Astrocyte of the hippocampus (primary cell): ENCODE measurements around the gene FASN.
A peak's percentile ranks its signal among the peaks of the same experiment; 100 is the strongest.

Experiments used
- DNase-seq: peaks from one replicate; pipeline ENCODE4 v3.0.0; 2011; ENCODE audit warnings: low read depth, low spot score

Gene FASN

DNA sequence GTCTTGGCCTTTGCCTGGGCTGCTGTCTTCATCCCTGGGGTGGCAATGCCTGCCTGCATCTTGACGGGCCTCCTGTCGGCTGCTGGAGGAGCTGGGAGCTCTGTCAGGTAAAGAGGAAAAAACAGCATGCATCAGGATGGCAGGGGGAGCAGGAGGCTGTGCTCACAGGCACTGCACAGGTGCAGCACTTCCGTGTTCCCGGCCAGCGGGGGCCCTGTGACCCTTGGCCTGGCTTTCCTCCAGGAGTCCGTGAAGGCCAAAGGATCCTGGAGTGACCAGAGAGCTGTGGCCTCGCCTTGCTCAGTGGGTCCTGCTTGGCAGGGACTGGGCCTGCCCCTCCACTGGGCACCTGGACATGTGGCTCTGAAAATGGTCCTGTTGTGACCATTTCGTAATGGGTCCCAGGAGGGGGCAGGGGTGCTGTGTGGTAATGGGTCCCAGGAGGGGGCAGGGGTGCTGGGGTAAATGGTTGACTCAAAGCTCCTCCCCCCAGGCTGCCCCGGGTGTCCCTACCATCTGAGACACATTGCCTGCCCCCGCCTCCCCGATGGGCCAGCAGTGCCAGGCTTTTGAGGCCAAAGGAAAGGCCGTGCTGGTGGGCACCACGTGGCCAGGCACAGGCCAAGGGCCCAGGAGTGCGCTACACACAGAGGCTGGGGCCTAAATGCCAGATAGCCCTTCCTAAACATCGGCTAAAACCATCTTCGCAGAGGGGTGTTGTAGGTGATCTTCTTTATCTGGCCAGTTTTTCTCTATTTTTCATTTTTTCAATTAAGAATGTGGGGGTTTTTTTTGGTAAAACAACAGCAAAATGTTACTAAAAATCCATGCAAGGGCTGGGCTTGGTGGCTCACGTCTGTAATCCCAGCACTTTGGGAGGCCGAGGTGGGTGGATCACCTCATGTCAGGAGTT, 4.0 kb upstream of the FASN start:
- DNase-seq, result no peak

DNA sequence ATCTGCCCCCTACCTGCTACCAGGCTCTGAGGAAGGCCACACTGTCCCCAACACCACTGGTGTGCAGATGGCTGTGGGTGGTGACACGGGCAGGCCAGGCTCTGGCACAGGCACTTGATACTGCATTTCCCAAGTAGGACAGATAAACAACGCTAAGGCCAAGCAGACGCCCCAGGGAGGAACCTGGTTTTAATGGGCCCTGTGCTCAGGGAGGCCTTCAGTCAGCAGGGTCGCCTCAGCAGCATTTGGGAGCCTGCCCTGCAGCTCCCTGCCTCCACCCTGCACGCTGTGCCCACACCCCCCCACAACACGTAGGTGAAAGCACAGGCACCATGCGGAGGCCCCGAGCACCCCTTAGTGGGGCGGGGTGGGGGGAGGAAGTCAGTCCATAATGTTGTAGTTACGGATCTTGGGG, 3.3 kb upstream of the FASN start:
- no peak for DNase-seq

DNA sequence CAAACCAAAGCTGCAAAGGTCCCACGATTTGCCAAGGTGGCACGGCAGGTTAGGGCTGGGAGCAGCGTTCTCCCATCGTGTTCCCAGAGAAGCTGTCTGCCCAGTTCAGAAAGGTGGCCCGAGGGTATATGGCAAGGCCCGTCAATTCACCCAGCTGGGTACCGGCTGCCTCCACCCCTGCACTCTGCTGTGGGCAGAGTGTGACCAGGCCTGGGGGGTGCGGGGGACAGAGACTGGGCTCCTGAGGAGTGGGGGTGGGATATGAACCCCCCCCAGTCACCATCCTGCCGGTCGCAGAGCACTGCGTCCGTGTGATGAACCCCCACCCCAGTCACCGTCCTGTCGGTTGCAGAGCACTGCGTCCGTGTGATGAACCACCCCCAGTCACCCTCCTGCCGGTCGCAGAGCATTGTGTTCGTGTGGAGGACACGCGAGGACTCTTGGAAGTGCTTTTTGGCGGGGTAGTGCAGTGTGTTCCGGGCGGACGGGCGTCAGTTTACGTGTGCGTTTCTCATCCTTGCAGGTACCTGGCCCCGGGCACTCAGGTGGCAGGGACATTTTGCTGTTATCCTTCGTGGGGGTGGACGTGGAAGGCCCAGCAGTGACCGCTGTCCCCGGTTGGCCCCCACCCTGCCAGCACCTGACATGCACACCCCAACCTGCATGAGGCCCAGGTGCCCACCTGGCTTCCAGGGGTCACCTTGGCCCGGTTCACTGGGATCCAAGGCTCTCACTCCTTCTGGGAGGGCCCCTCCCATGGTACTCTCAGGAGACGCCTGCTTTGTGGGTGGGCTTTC, 2.7 kb upstream of the FASN start:
- DNase-seq, result no peak

DNA sequence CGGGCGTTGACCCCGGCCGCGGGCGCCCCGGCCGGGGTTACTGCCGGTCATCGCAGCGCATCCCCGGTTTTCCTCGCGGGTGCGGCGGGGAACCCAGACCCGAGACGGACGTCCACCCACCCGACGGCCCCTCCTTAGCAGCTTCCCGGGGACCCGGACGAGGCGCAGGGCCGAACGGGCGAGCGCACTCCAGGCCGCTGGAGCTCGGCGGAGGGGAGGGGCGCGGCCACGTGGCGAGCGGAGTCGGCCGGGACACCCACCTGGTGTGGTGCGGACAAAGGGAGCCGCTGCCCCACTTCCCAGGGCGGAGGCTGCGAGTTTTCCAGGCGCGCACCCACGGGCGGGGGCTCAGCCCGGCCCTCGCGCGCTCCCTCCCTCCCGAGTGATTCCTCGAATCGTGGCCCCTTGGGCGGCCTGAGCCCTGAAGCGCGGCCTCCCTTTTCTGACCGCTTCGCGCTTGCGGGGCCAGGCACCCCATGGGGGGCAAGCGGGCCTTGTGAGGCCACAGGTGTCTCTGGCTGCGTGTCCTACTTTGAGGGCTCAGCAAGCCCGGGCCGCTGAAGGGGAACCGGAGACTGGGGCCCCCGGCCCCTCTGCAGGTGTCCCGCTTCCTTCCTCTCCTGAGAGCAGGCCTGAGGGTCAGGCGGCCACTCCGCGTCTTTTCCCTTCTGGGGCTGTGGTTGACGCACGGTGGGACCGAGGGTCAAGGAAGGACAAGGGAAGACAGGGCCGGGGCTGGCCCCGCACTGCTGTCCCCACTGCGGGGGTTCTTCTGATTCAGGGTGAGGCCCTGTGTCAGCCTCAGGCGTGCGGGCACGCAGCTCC, 1.1 kb upstream of the FASN start:
- no peak for DNase-seq

DNA sequence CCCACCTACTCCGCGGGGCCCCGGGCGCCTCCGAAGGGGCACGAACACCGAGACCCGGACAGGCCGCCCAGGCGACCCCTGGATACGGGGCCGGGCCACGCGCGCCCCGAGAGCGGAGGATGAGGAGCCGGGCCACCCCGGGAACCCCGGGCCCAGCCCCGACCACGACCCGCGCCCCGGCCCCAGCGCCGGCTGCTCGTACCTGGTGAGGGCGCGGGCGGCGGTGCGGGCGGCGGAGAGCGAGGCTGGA, 192 bp downstream of the FASN start:
- DNase-seq, result no peak

DNA sequence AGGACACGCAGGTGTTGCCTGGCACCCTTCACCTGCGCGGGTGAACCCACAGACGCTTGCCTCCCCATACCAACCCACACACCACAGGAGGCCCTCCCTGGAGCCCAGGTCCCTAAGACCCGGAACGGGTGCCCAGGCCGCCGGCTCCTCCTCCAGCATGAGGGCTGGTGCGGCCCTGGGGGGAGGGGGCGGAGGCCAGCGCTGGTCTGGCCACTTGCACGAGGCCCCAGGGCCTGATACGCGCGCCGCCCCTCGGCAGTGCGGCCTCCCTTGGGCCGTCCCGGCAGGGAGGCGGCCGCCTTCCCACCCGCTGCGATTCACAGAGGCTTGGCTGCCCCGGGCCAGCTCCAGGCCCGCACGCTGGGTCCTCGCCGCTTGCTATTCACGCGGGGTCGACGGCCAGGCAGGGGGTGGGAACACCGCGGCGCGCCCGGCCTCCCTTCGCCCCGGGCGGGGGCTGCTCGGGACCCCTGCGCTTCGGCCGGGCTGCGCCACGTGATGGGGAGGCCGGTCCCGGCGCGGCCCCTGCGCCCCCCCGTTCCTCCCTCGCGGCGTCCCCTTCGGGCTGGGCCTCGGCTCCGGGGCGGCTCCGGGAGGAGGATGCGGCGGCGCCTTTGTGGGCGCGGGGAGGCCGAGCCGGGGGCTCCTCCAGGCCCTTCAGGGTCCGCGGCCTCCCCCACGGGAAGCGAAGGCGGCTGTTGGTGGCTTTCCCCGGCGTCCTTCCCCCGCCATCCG, 685 bp downstream of the FASN start:
- peak; percentile 80 for DNase-seq

DNA sequence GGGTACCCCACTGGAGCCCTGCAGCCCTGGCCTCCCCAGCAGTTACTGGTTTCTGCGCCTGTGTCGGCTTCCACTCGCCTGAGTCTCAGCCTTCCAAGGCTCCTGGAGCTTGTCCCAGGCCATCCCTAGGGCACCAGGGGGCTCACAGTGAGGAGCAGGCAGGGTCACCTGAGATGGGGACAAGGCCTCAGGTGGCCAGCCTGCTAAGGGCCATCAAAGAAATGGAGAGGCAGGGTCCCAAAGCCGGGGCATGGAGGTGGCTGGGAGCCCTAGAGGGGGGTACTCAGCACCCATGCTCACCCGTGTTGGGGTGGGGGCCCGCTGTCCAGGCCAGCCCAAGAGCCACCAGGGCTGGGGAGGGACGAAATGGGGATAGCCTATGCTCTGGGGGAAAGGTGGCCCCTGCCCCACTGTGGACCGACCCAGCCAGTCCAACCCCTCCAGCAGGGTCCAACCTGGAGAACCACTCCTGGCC, 1.3 kb downstream of the FASN start:
- DNase-seq, result no peak

DNA sequence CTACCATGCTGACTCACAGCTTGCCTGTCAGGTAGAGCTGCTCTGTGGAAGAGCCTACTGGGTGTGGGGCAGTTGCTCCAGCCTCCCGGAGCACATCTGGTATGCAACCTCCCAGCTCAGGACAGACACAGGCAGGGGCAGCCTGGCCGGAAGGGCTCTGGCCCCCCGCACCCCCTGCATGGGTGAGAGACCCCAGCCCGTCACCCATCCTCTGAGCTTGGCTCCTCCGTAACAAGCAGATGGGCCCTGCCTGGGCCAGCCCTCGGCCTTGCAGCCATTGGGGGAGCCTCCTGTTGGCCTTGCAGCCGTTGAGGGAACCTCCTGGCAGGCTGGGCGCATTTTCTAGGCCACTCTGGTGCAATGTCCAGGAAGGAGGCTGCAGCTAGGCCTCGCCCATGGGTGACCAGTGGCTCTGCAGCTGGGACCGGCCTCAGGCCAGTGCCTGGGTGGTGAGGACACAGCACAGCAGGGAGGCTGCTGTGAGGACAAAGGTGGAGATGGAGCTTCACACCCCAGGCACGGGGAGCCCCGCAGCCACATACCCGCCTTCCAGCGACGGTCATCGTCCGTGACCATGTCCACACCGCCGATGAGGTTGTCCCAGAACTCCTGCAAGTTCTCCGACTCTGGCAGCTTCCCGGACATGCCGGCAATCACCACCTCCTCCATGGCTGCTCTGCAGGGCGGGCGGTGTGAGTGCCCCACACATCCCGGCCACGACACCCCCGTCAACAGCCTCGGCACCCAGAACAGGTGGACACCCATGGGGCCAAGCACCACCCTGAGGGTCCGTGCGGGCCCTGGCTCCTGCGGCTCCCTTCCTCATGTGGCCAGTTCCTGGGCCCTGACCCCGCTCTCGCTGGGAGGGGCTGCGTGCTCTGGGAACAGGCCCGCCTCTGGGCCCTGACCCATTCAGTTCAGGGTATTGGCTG, 2.0 kb downstream of the FASN start:
- DNase-seq, result no peak

DNA sequence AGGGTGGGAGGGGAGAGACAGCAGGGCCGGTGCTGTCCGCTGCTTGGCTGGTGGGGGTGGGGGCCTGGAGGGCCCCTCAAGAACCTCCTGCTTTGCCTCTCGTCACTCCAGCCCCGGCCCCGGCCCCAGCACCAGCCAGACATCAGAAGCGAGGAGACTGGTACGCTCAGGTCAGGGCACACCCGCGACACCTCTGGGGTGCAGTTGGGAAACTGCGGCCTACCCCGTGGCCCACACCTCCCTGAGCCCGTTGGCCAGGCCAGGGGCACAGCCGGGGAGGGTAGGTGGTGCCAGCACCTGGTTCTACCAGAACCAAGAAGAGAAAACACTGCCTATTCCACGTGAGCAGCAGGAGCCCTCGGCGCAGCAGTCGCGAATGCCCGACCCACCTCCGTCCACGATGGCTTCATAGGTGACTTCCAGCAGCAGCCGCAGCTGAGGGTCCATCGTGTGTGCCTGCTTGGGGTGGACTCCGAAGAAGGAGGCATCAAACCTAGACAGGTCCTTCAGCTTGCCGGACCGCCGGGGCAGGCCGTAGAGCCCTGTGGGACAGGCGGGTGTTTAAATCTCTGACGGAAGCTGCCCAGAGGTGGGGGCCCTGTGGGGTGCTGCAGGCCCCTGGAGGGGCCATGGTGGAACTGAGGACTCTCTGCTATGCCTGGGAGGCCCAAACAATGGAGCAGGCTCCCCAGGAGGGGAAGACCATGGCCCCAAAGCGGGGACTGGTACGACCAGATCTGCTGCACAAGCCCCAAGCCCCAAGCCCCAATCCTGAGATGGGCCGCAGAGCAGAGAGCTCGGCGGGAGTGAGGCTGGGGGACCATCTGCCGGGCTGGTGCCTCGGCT, 2.9 kb downstream of the FASN start:
- DNase-seq, result no peak

DNA sequence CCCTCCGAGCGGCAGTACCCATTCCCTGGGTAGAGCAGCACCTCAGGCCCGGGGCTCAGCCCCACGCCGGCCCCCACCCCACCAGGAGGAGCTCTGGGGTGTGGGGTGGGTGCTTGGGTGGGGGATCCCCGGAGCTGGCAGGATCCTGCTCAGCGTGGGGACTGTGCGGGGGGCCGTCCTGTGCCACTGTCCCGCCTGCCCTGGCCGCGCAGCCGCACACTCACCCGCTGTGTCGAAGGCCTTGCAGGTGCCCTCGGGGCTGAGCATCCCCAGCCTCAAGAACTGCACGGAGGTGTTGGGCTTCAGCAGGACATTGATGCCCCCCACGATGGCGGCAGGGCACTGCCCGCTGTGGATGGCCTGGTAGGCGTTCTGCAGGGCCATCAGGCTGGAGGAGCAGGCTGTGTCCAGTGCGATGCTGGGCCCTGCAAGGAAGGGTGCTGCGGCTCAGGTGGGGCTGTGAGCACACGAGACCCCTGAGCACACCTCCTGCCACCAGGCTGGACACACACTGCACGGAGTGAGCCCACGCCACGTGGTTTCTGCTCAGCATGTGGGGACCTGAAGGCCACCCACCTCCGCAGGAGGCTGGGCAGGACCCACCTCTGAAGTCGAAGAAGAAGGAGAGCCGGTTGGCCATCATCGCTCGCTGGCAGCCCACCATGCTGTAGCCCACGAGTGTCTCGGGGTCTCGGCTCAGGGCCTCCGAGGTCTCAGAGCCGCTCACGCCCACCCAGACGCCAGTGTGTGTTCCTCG, 4.9 kb downstream of the FASN start:
- no peak for DNase-seq

DNA sequence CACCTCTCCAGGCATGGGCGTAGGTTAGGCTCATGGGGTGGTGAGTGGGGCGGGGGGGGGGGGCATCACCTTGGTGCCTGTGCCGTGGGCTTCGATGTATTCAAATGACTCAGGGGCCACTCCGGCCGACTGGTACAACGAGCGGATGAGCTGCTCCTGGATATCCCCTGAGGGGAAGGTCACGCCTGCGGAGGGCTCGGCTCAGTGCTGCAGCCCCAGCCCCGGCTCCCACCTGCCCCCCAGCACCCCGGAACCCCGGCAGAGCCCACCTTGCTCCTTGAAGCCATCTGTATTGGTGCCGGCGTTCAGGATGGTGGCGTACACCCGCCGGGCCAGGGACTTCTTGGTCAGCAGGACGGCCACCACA, 5.4 kb downstream of the FASN start:
- DNase-seq, result no peak

DNA sequence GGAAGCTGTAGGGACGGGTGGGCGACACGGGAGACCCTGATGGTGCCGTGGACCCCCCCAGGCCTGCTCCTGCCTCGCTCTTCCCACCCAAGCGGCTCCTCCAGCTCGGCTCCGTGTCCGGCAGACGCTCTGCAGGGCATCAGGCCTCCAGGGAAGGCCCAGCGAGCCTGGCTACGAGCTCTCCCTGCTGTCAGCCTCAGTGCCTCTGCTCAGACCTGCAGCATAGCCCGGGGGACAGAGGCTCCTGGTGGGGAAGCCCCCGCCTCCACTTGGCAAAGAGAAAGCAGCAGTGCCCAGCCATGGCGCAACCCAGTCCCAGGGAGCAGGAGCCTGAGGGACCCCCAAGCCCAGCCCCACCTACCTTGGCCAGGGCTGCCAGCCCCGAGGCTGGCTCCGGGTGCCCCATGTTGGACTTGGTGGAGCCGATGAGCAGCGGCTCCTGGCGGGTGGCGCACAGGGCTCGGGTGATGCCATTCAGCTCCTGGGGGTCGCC, 5.9 kb downstream of the FASN start:
- no peak for DNase-seq

DNA sequence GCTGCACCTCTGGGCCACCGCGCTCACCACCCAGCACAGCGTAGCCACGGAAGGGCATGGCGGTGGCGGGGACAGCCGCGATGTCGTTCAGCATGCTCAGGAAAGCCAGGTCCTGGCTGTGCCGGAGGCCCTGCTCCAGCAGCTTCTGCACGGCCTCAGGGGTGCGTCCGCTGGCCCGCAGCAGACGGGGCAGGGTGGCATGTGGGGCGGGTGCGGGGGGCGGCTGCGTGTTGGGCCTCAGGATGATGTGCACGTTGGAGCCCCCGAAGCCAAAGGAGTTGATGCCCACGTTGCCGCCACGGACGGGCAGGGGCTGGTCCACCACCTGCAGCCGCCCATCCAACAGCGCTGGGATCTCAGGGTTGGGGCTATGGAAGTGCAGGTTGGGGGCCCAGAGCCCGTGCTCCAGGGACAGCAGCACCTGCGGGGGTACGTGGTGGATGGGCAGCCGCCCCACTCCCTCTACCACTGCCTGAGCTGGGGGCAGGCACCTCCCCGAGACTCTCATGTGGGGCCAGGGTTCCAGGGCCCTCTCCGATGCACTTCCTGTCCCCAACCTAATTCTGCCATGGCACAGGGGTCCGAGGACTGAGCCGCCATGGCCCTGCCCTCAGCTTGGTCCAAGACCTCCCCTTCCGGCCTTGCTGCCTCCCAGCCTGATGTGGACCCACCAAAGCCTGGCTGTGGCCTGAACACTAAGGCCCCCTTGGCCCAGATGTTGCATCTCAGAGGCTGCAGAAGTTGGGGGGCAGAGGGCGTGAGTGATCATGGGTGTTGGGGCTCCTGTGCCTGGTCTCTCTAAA, 6.6 kb downstream of the FASN start:
- no peak for DNase-seq

DNA sequence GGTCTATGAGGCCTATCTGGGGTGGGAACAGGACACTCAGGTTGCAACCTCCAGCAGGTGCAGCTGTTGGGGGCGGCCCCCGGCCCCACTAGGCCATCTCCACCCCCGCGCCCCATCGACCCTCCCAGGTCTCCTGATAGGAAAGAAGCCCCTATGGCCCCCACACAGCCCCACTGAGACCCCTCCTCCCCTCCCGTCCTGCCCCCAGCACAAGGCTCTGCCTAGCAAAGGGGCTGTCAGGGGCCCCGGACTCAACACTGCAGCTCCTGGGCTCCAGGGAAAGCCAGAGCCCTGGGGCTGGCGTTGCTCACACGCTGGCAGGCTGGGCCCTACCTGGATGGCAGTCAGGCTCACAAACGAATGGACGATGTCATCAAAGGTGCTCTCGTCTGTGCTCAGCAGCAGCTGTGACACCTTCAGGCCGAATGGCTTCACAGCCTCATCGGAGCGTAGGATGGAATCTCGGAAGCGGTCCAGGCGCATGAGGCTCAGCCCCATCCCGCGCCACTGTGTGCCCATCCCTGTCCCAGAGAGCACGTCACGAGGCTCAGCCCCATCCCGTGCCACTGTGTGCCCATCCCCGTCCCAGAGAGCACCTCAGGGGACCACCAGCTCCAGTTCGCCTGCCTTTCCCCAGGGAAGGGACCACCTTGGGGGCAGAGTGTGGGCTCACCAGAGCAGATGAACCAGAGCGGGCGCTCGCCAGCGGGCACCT, 7.3 kb downstream of the FASN start:
- DNase-seq, result no peak

DNA sequence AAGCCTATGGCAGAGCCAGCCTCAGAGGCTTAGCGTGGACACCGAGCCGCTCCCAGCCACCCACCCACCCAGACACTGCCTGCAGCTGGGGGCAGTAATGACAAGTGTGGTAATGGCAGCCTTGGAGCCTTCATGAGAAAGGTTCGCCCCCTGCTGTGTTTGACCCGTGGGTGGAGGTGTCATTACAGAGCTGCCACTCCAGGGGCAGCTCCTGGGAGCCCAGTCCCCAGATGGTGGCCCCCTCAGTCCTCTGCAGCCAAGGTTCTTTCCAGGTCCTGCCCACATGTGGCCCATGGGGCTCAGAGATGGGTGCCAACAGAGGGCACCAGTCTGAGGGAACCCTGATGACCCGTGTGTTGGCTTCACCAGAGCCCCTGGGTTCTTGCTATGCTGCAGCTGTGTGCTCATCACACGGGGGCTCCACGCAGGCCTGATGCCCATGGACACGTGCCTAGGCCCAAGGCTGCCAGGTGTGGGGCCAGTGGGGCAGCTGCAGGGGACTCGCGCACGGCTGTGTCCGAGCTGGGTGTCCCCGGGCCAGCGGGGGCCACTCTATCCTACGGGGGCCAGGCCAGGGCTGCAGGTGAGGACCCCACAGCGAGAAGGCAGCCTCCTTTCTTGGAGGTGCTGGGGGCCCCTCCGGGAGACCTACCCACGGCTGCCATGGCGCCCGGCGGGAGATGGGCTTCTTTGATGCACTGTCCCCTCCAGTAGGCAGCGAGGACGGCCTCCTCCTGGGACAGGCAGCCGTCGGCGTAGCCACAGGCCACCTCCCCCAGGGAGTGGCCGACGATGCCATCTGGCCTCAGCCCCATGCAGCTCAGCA, 8.1 kb downstream of the FASN start:
- DNase-seq, result no peak
